Aorta (tissue), 5 donors: ENCODE results near the gene ABCC8. TPM values are rescaled to one million over a fixed set of nuclear protein-coding genes. Genes with fewer than 3 reads are reported as not detected.
A peak's percentile ranks its signal among the peaks of the same experiment; 100 is the strongest.

Source experiments
- ATAC-seq: fragments of 200-7000 bp; cut with Tn5 transposase; one replicate; pipeline ENCODE4 v1.9.1; 2022; ENCODE audit warnings: moderate library complexity; ENCODE audit not compliant: low FRiP score
- DNase-seq, 2 donors: peaks; one replicate each; pipeline ENCODE4 v3.0.0-alpha.2; 2020
- H3K27ac ChIP-seq, 2 donors: one replicate each; pipeline ENCODE4 v1.5.1; 2013; ENCODE audit warnings: low read length in 2 of 2, mild to moderate bottlenecking in 2 of 2, moderate library complexity in 2 of 2, control low read depth in 1 of 2, inconsistent platforms in 1 of 2, low read depth in 1 of 2
- H3K27me3 ChIP-seq, 2 donors: one replicate each; pipeline ENCODE4 v1.6.1; 2013; ENCODE audit warnings: control low read depth in 1 of 2, low read length in 1 of 2, mild to moderate bottlenecking in 1 of 2, moderate library complexity in 1 of 2; ENCODE audit not compliant: insufficient read depth in 2 of 2, control insufficient read depth in 1 of 2
- H3K36me3 ChIP-seq, 2 donors: one replicate each; pipeline ENCODE4 v1.6.1; 2013; ENCODE audit warnings: control low read depth in 1 of 2, low read length in 1 of 2, mild to moderate bottlenecking in 1 of 2; ENCODE audit not compliant: insufficient read depth in 2 of 2, control insufficient read depth in 1 of 2
- H3K4me1 ChIP-seq, 2 donors: one replicate each; pipeline ENCODE4 v1.6.1; 2013; ENCODE audit warnings: low read length in 2 of 2, control low read depth in 1 of 2, mild to moderate bottlenecking in 1 of 2, moderate library complexity in 1 of 2; ENCODE audit not compliant: insufficient read depth in 2 of 2, control insufficient read depth in 1 of 2
- H3K4me3 ChIP-seq, 2 donors: one replicate each; pipeline ENCODE4 v1.5.1; 2013; ENCODE audit warnings: low read length in 2 of 2, control low read depth in 1 of 2, mild to moderate bottlenecking in 1 of 2
- H3K9me3 ChIP-seq: one replicate; pipeline ENCODE4 v1.6.1; 2013; ENCODE audit warnings: mild to moderate bottlenecking, low read length; ENCODE audit not compliant: control insufficient read depth
- WGBS, 2 donors: extraction: QIAGEN DNeasy Blood & Tissue Kit; methylation state at CpG; one replicate each; pipeline ENCODE4 v1.1.7; 2013; 5-methylcytosine and 5-hydroxymethylcytosine counted together
- intact Hi-C, 2 donors: fragments of 100-400 bp; cut with DNase I; formaldehyde crosslinking; loops; one replicate each; pipeline versions ENCODE4 v1.14.2 to v1.15.0; 2022
- polyA plus RNA-seq, 2 donors: library from polyadenylated mRNA; stranded (reverse); fragments of 200-250 nt; gene quantifications; one replicate each; pipeline ENCODE4 v1.2.3, GENCODE V29; 2013
- total RNA-seq, 2 donors: library from RNA; stranded (reverse); fragmentation: NEBNext Ultra II Directional; extraction: Animal tissue kit (Norgen Biotek cat#: 25700); gene quantifications; one replicate each; pipeline ENCODE4 v1.2.1, GENCODE V29; 2021
- donor health status: healthy with polysubstance abuse.
- donor health status: Bipolar disorder and iron deficiency.
- donor health status: DM: no; HTN: no; CAD: no.
- donor health status: DM: no; HTN: no; CAD: no.
- donor health status: DM: yes; HTN: yes; CAD: no.

The ABCC8 gene
- total and polyA plus RNA-seq, 4 donors: 0.32 to 2.5 (median 0.59) TPM; not detected in 1

GRCh38 chr11:17443000-17443399, 33.6 kb downstream of the ABCC8 start:
- ATAC-seq (no peak), DNase-seq (no peak)
- Histone ChIP-seq H3K4me3 (no peak overlapping the region), H3K36me3 (no peaks in the 10 kb centered on the region), H3K27ac (no peak overlapping the region), H3K27me3 (no peaks in the 10 kb centered on the region), H3K9me3 (no peaks in the 10 kb centered on the region), H3K4me1 (no peaks in the 10 kb centered on the region)
- 66 to 69% methylated on average over 4 of the region's 4 CpGs for WGBS, 2 donors
- intact Hi-C loops: no loop called here

DNA sequence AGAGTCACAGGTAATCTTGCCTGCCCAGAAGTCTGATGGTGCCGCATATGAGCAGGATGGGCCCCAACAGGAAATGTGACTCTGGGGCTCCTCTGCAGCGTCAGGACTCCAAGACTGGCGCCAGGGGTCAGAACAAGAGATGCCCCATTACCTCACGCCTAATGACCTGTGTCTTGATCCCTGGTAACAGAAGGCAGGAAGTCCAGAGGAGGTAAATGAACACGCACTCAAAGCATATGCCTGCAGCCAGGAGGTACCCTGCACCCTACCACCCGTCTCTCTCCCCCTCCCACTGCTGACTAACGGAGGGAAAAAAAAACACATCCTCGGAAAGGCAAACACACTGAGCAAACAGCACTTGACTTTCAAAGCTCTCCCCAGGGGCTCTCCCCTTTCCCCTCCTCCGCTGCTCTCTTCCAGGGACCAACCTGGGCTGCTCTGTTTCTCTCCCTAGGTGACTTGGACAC, 37.3 kb downstream of the ABCC8 start:
- Histone ChIP-seq H3K27me3 (no peaks in the 10 kb centered on the region), H3K9me3 (no peaks in the 10 kb centered on the region), H3K27ac (no peak overlapping the region), H3K4me3 (no peak overlapping the region), H3K36me3 (no peaks in the 10 kb centered on the region), H3K4me1 (no peaks in the 10 kb centered on the region)
- 9 to 13% methylated on average over 9 of the region's 9 CpGs for WGBS, 2 donors
- no peak for ATAC-seq
- intact Hi-C loops: no loop called here
- no peak for DNase-seq

DNA sequence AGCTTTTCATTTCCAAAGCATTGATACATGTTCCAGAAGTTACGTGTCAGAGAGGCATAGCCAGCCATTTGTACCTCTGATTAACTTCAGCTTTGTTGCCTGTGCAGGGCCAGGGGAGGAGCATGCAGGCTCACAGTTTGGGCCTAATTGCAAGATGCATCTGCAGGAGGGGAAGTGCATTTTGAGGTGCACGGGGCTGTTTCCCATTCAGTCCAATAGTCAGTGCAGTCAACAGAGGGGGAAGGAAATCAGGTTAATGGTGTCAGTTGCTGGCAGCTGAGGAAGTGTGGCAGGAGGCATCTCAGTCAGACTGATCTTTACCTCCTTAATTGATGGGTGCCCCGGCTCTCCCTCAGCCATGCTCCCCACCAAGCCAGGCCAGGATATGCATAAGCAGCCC, 39.3 kb downstream of the ABCC8 start:
- H3K27me3 ChIP-seq: no peaks in the 10 kb centered on the region
- 81 to 90% methylated on average over 3 of the region's 3 CpGs for WGBS, 2 donors
- no peaks in the 10 kb centered on the region for H3K9me3 ChIP-seq
- intact Hi-C loops: no loop called here
- DNase-seq: no peak
- no peaks in the 10 kb centered on the region for H3K4me1 ChIP-seq
- H3K36me3 ChIP-seq: no peaks in the 10 kb centered on the region
- ATAC-seq: no peak
- H3K27ac ChIP-seq: no peak overlapping the region
- no peak overlapping the region for H3K4me3 ChIP-seq

GRCh38 chr11:17434108-17434507, 42.5 kb downstream of the ABCC8 start:
- Histone ChIP-seq H3K4me1 (no peaks in the 10 kb centered on the region), H3K4me3 (no peak overlapping the region), H3K9me3 (no peaks in the 10 kb centered on the region), H3K27ac (no peak overlapping the region), H3K27me3 (no peaks in the 10 kb centered on the region), H3K36me3 (no peaks in the 10 kb centered on the region)
- ATAC-seq: no peak
- intact Hi-C loops: no loop called here
- WGBS, 2 donors: 82 to 86% methylated on average over 4 of the region's 4 CpGs
- no peak for DNase-seq

DNA sequence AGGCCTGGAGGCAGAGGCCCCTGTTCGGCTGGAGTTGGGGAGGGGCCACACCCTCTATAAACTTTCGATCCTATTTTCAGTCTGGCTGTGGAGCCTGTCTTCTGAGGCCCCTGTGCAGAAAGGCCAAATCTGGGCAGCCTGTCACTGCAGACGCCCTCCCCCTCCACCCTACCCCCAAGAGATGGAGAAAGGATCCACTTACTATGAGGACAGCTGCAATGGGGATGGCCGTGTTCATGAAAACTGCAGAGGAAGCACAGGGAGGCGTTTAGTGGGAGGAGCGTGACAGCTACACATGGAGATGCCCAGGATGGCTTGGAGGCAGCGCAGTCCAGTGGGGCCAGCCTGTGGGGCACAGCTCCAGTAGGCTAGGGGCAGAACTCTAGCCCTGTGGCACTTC, 44.6 kb downstream of the ABCC8 start:
- no peak for DNase-seq
- ATAC-seq: no peak
- H3K27ac ChIP-seq: no peak overlapping the region
- no peaks in the 10 kb centered on the region for H3K36me3 ChIP-seq
- no peaks in the 10 kb centered on the region for H3K4me1 ChIP-seq
- H3K9me3 ChIP-seq: no peaks in the 10 kb centered on the region
- H3K4me3 ChIP-seq: no peak overlapping the region
- H3K27me3 ChIP-seq: no peaks in the 10 kb centered on the region
- intact Hi-C loops: no loop called here
- 60 to 68% methylated on average over 7 of the region's 7 CpGs for WGBS, 2 donors

DNA sequence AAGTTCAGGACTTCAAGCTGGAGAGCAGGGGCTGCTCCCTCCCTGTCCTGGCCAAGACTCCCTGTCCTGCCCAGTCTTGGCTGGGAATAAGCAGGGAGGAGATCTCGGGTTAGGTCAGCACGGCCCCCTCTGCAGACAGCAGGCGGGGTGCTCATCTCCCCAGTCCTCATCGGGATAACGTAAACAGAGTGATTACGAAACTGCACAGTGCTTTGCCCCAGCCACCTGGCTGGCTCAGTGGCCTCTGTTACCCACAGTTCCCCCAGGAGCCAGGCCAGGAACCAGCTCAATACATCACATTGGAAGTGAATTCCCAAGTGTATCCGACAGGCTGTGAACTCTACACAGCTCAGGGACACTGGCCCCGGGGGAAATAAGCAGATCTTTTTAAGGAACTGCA, 45.5 kb downstream of the ABCC8 start:
- intact Hi-C loops: no loop called here
- WGBS, 2 donors: 15 to 29% methylated on average over 8 of the region's 8 CpGs
- Histone ChIP-seq H3K27me3 (no peaks in the 10 kb centered on the region), H3K27ac (no peak overlapping the region), H3K9me3 (no peaks in the 10 kb centered on the region), H3K36me3 (no peaks in the 10 kb centered on the region), H3K4me1 (no peaks in the 10 kb centered on the region), H3K4me3 (no peak overlapping the region)
- ATAC-seq: peak; percentile 40
- no peak for DNase-seq

GRCh38 chr11:17430616-17431015, 46.0 kb downstream of the ABCC8 start:
- H3K9me3 ChIP-seq: no peaks in the 10 kb centered on the region
- no peaks in the 10 kb centered on the region for H3K36me3 ChIP-seq
- no peak overlapping the region for H3K27ac ChIP-seq
- 92 to 93% methylated on average over 13 of the region's 13 CpGs for WGBS, 2 donors
- H3K4me1 ChIP-seq: no peaks in the 10 kb centered on the region
- no peak overlapping the region for H3K4me3 ChIP-seq
- intact Hi-C loops: no loop called here
- DNase-seq: no peak
- no peaks in the 10 kb centered on the region for H3K27me3 ChIP-seq
- ATAC-seq: peak; percentile 13

- WGBS, 2 donors: 95 to 100% methylated on average over 3 of the region's 3 CpGs
- intact Hi-C loops: no loop called here
- no peak for DNase-seq
Measured at GRCh38 chr11:17428925-17429324, 47.7 kb downstream of the ABCC8 start.

GRCh38 chr11:17428261-17428660, 48.4 kb downstream of the ABCC8 start:
- Histone ChIP-seq H3K4me3 (no peak overlapping the region), H3K27ac (no peak overlapping the region), H3K9me3 (no peaks in the 10 kb centered on the region), H3K36me3 (no peaks in the 10 kb centered on the region), H3K27me3 (no peaks in the 10 kb centered on the region), H3K4me1 (no peaks in the 10 kb centered on the region)
- no peak for DNase-seq
- 96% methylated on average over 11 of the region's 11 CpGs for WGBS, 2 donors
- intact Hi-C loops: no loop called here
- ATAC-seq: no peak

More at GRCh38 chr11:17428925-17429324, 47.7 kb downstream of the ABCC8 start:
- H3K27me3 ChIP-seq: no peaks in the 10 kb centered on the region
- no peak overlapping the region for H3K4me3 ChIP-seq
- H3K36me3 ChIP-seq: no peaks in the 10 kb centered on the region
- no peaks in the 10 kb centered on the region for H3K4me1 ChIP-seq
- no peak for ATAC-seq
- H3K9me3 ChIP-seq: no peaks in the 10 kb centered on the region
- no peak overlapping the region for H3K27ac ChIP-seq
